ENCODE measurements around the gene PHACTR2.

DNA sequence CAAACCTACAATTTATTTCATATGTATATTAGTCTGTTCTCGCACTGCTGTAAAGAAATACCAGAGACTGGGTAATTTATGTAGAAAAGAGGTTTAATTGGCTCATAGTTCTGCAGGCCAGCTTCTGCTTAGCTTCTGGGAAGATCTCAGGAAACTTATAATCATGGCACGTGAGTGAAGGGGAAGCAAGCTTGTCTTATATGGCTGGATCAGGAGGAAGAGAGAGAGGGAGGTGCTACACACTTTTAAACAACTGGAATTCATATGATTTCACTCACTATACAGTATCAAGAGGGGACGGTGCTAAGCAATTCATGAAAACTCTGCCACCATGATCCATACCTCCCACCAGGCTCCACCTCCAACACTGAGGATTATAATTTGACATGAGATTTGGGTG, 29.9 kb downstream of the PHACTR2 start:
- no peak for TF ChIP-seq POLR2A (IDR thresholded peaks at IDR 0.05; ENCODE audit: low read depth, low read length)
- no peak for TF ChIP-seq POLR2AphosphoS5 (IDR thresholded peaks at IDR 0.05; ENCODE audit: low read depth, low read length)
- no peak for TF ChIP-seq SPI1 (IDR thresholded peaks at IDR 0.05; ENCODE audit: low read depth, low read length)
- TF ChIP-seq POU2F2 (IDR thresholded peaks at IDR 0.05; ENCODE audit: low read depth, low read length) = no peak
- TF ChIP-seq TAF1 (IDR thresholded peaks at IDR 0.05; ENCODE audit: low read depth, low read length) = no peak
